HCT116 (cell line): Measurements from ENCODE around the gene GRB10. TPM values are rescaled to one million over a fixed set of nuclear protein-coding genes. Genes with fewer than 3 reads are reported as not detected.

Experiments used
- ATAC-seq: fragments of 200-7000 bp; cut with Tn5 transposase; 2 replicates; pipeline ENCODE4 v1.9.1; 2020; ENCODE audit warnings: mild to moderate bottlenecking, moderate library complexity
- BruUV-seq: library from RNA; stranded (reverse); fragments of 400-500 nt; replicated peaks from 2 replicates; lab custom pipeline; 2021; lab: Mats Ljungman, UMichigan
- CTCF ChIA-PET: fragments of 300-600 bp; sonication (Branson Sonifier 250); formaldehyde crosslinking; loops from one replicate; lab custom pipeline; 2021; ENCODE audit warnings: antibody characterized with exemption; lab: Charles Lee
- POLR2A ChIA-PET: fragments of 300-600, 350-600 bp; sonication (Branson Sonifier 250); formaldehyde crosslinking; loops from one replicate; lab custom pipeline; 2021; ENCODE audit warnings: antibody characterized with exemption; lab: Charles Lee
- RAD21 ChIA-PET, 2 experiments: fragments of 300-600 bp; sonication (Branson Sonifier 250); formaldehyde crosslinking; loops; one replicate each; lab custom pipeline; 2023; ENCODE audit warnings: low total read pairs in 2 of 2; ENCODE audit not compliant: uncharacterized antibody in 2 of 2, unreplicated experiment in 2 of 2, low non-redundant PET in 1 of 2; lab: Charles Lee
- DNase-seq: peaks from one replicate; pipeline ENCODE4 v3.0.0-alpha.2; 2010; ENCODE audit warnings: low read depth, low spot score
- H2AFZ ChIP-seq: fragments of 200-600 bp; shearing (Covaris generic), sonication (generic); 2 replicates; pipeline ENCODE4 v1.6.1; 2017; ENCODE audit warnings: low read depth, mixed run types, mixed read lengths, antibody characterized with exemption, low read length; ENCODE audit not compliant: poor library complexity, severe bottlenecking
- H3K27ac ChIP-seq: 2 replicates; pipeline ENCODE4 v1.5.1; 2012; ENCODE audit warnings: low read depth, low read length
- H3K27me3 ChIP-seq: fragments of 200-600 bp; sonication (generic); 2 replicates; pipeline ENCODE4 v1.6.1; 2016; ENCODE audit warnings: mixed run types, low read length, mixed read lengths; ENCODE audit not compliant: insufficient read depth
- H3K36me3 ChIP-seq, 2 experiments: fragments of 200-500 bp in 1 of 2; fragments of 200-600 bp in 1 of 2; sonication (Bioruptor generic) in 1 of 2; sonication (generic) in 1 of 2; 2 replicates each; pipeline versions ENCODE4 v1.5.1 to v1.6.1; 2014 to 2016; ENCODE audit warnings: low read length in 2 of 2, inconsistent platforms in 1 of 2, mixed read lengths in 1 of 2, mixed run types in 1 of 2; ENCODE audit not compliant: insufficient read depth in 2 of 2, control insufficient read depth in 1 of 2
- H3K4me1 ChIP-seq, 2 experiments: fragments of 200-600 bp in 1 of 2; sonication (generic) in 1 of 2; 2 replicates each; pipeline versions ENCODE4 v1.5.1 to v1.6.1; 2012 to 2017; ENCODE audit warnings: low read length in 2 of 2, inconsistent platforms in 1 of 2, mild to moderate bottlenecking in 1 of 2, mixed read lengths in 1 of 2, mixed run types in 1 of 2, moderate library complexity in 1 of 2; ENCODE audit not compliant: insufficient read depth in 2 of 2, control insufficient read depth in 1 of 2
- H3K4me2 ChIP-seq: fragments of 200-600 bp; sonication (generic); 2 replicates; pipeline ENCODE4 v1.6.1; 2017; ENCODE audit warnings: mixed run types, low read length, mixed read lengths
- H3K4me3 ChIP-seq, 2 experiments: fragments of 200-600 bp in 1 of 2; sonication (generic) in 1 of 2; replicated peaks in 1 of 2; 2 replicates each; pipeline ENCODE4 v1.5.1; 2011 to 2016; ENCODE audit warnings: low read length in 2 of 2, control low read depth in 1 of 2, low read depth in 1 of 2, mild to moderate bottlenecking in 1 of 2, mixed read lengths in 1 of 2, mixed run types in 1 of 2
- H3K79me2 ChIP-seq: fragments of 200-600 bp; sonication (generic); 2 replicates; pipeline ENCODE4 v1.6.1; 2017; ENCODE audit warnings: mild to moderate bottlenecking, mixed run types, low read length, moderate library complexity, mixed read lengths; ENCODE audit not compliant: insufficient read depth
- H3K9ac ChIP-seq: fragments of 200-600 bp; sonication (generic); 2 replicates; pipeline ENCODE4 v1.6.1; 2016; ENCODE audit warnings: low read length, mixed read lengths
- H3K9me2 ChIP-seq: fragments of 200-600 bp; sonication (generic), shearing (Covaris generic); 2 replicates; pipeline ENCODE4 v1.6.1; 2017; ENCODE audit warnings: mixed run types, mild to moderate bottlenecking, moderate library complexity; ENCODE audit not compliant: insufficient read depth
- H3K9me3 ChIP-seq, 2 experiments: fragments of 200-500 bp in 1 of 2; fragments of 200-600 bp in 1 of 2; sonication (Bioruptor generic) in 1 of 2; sonication (generic) in 1 of 2; 2 replicates each; pipeline ENCODE4 v1.6.1; 2014 to 2017; ENCODE audit warnings: low read length in 2 of 2, mixed read lengths in 2 of 2, inconsistent platforms in 1 of 2, low read depth in 1 of 2, mild to moderate bottlenecking in 1 of 2, mixed run types in 1 of 2, moderate library complexity in 1 of 2; ENCODE audit not compliant: control insufficient read depth in 1 of 2, insufficient read depth in 1 of 2
- H4K20me1 ChIP-seq: fragments of 200-600 bp; sonication (generic), shearing (Covaris generic); 2 replicates; pipeline ENCODE4 v1.6.1; 2017; ENCODE audit warnings: mixed run types, mild to moderate bottlenecking, moderate library complexity; ENCODE audit not compliant: insufficient read depth
- ATF3 ChIP-seq: IDR thresholded peaks from 2 replicates; pipeline ENCODE4 v1.6.1; 2012
- ELF1 ChIP-seq: IDR thresholded peaks from 2 replicates; pipeline ENCODE4 v1.6.1; 2012; ENCODE audit warnings: low read depth, borderline replicate concordance
- FOSL1 ChIP-seq: IDR thresholded peaks from 2 replicates; pipeline ENCODE4 v1.6.1; 2012; ENCODE audit warnings: low read depth
- JUND ChIP-seq: IDR thresholded peaks from 2 replicates; pipeline ENCODE4 v1.6.1; 2012
- RAD21 ChIP-seq: IDR thresholded peaks from 2 replicates; pipeline ENCODE4 v1.6.1; 2012; ENCODE audit warnings: low read depth, mild to moderate bottlenecking
- TCF7L2 ChIP-seq: IDR thresholded peaks from 2 replicates; pipeline ENCODE4 v1.7.0; 2011; ENCODE audit warnings: borderline replicate concordance, inconsistent platforms; ENCODE audit not compliant: insufficient read depth, insufficient read length; ENCODE audit errors: extremely low read depth
- ZBTB33 ChIP-seq: IDR thresholded peaks from 2 replicates; pipeline ENCODE4 v1.6.1; 2011; ENCODE audit warnings: mild to moderate bottlenecking, low read length, moderate library complexity; ENCODE audit not compliant: insufficient replicate concordance; ENCODE audit errors: extremely low read depth
- intact Hi-C: fragments of 100-400 bp; cut with micrococcal nuclease; formaldehyde crosslinking; loops from 2 replicates; pipeline ENCODE4 v1.10.0; 2022
- total RNA-seq: library from RNA; stranded (reverse); gene quantifications from one replicate; pipeline ENCODE4 v1.2.1, GENCODE V29; 2021; ENCODE audit not compliant: unreplicated experiment

GRB10 gene
- total RNA-seq, 1 experiment from 2014 or later: 37.3 TPM

- BruUV-seq: no TSS peak
- no peak overlapping the region for H3K4me3 ChIP-seq
- ChIA-PET RAD21 (no interaction called here), CTCF (no interaction called here), POLR2A (no interaction called here)
- no peaks in the 10 kb centered on the region for H3K79me2 ChIP-seq
- H4K20me1 ChIP-seq: no peaks in the 10 kb centered on the region
- intact Hi-C loops: loop anchor here (10.0 kb wide), 1 partner anchor 291 kb away; no protein-coding TSS in a partner anchor
- H2AFZ ChIP-seq: no peak overlapping the region
- H3K9me3 ChIP-seq: no peaks in the 10 kb centered on the region
- H3K4me1 ChIP-seq: no peaks in the 10 kb centered on the region
- DNase-seq (no peak), ATAC-seq (no peak)
- H3K27ac ChIP-seq: no peak overlapping the region
- no peaks in the 10 kb centered on the region for H3K36me3 ChIP-seq
- H3K9ac ChIP-seq: no peak overlapping the region
- no peaks in the 10 kb centered on the region for H3K9me2 ChIP-seq
- TF ChIP-seq RAD21 (no peak), TCF7L2 (no peak), JUND (no peak), FOSL1 (no peak), ATF3 (no peak), ELF1 (no peak), ZBTB33 (no peak)
- no peak overlapping the region for H3K4me2 ChIP-seq
- no peaks in the 10 kb centered on the region for H3K27me3 ChIP-seq
These were observed 89.1 kb downstream of the GRB10 start for GRCh38 chr7:50693455-50694130.
